HG03354 (cell line): ENCODE measurements around the gene ATP2A1.
A peak's percentile ranks its signal among the peaks of the same experiment; 100 is the strongest.
"Not testable (repeated sequence)": the region's sequence is repeated elsewhere in the genome, so short reads cannot be mapped to it uniquely, and the experiment has no call there.

Experiments used
- ATAC-seq: cut with Tn5 transposase; IDR thresholded peaks from one replicate; pipeline ENCODE4 v1.9.1; 2021; ENCODE audit warnings: mild to moderate bottlenecking; ENCODE audit not compliant: unreplicated experiment, poor library complexity, severe bottlenecking

Gene ATP2A1

GRCh38 chr16:28879841-28880588 is 1.7 kb downstream of the ATP2A1 start:
- ATAC-seq: peak; percentile 86

GRCh38 chr16:28880589-28880915 is 2.3 kb downstream of the ATP2A1 start:
- ATAC-seq: no peak

GRCh38 chr16:28880955-28881354 is 2.7 kb downstream of the ATP2A1 start:
- no peak for ATAC-seq

GRCh38 chr16:28881565-28881964 is 3.3 kb downstream of the ATP2A1 start:
- not testable (repeated sequence) for ATAC-seq

- ATAC-seq: no peak
These were observed 4.4 kb downstream of the ATP2A1 start for GRCh38 chr16:28882551-28883160.

- no peak for ATAC-seq
These were observed 5.1 kb downstream of the ATP2A1 start for GRCh38 chr16:28883221-28883996.

GRCh38 chr16:28884045-28884444 is 5.8 kb downstream of the ATP2A1 start:
- no peak for ATAC-seq

- ATAC-seq: no peak
These were observed 8.7 kb downstream of the ATP2A1 start for GRCh38 chr16:28886945-28887344.

GRCh38 chr16:28890355-28890754 is 12.1 kb downstream of the ATP2A1 start:
- ATAC-seq: not testable (repeated sequence)

- ATAC-seq: no peak
These were observed 13.9 kb downstream of the ATP2A1 start for GRCh38 chr16:28891964-28892890.

- ATAC-seq: no peak
These were observed 15.0 kb downstream of the ATP2A1 start for GRCh38 chr16:28893291-28893690.

GRCh38 chr16:28895609-28896008 is 17.3 kb downstream of the ATP2A1 start:
- ATAC-seq: no peak

GRCh38 chr16:28897826-28898225 is 19.5 kb downstream of the ATP2A1 start:
- ATAC-seq: no peak

- no peak for ATAC-seq
These were observed 20.0 kb downstream of the ATP2A1 start for GRCh38 chr16:28898266-28898665.

- no peak for ATAC-seq
These were observed 20.7 kb downstream of the ATP2A1 start for GRCh38 chr16:28898942-28899341.

GRCh38 chr16:28899882-28900590 is 21.7 kb downstream of the ATP2A1 start:
- no peak for ATAC-seq

- no peak for ATAC-seq
These were observed 22.3 kb downstream of the ATP2A1 start for GRCh38 chr16:28900601-28901000.

GRCh38 chr16:28901862-28902261 is 23.6 kb downstream of the ATP2A1 start:
- ATAC-seq: no peak

- ATAC-seq: no peak
These were observed 24.6 kb downstream of the ATP2A1 start for GRCh38 chr16:28902909-28903308.
